Measurements from ENCODE around the gene DUOXA2. TPM values are rescaled to one million over a fixed set of nuclear protein-coding genes. Genes with fewer than 3 reads are reported as not detected.

DUOXA2 gene
- total RNA-seq, 2 experiments from 2014 or later: not detected

DNA sequence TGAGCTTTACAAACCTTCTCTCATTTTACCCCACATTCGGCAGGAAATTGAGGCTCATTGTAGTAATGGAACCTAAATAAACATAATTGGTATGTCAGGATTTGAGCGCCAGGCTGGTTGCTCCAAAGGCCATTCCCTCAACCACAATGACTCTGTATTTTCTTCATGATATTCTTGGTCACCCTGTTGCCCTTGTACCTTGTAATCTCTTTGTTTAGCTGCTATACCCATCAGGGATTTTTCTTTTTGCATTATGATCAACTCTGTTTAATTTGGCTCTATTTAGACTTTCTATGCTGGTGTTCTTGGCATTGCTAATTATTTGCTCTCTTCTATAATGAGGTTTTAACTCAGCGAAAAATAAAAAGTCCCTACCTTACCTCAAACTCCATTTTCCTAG, 30.0 kb upstream of the DUOXA2 start:
- H3K36me3 Mint-ChIP-seq (ENCODE audit: low read depth): no peaks in the 10 kb centered on the region
- H3K27ac Mint-ChIP-seq: no peak overlapping the region
- ATAC-seq (no peak), DNase-seq (no peak)
- peaks cover 15% of the 10 kb centered on the region for H3K27me3 Mint-ChIP-seq
- no peak overlapping the region for H3K4me3 Mint-ChIP-seq
- CTCF ChIA-PET: interaction anchor here (0.6 kb wide), 1 partner anchor 200 kb away, joined by 3 read pairs; no protein-coding TSS in a partner anchor
- no peaks in the 10 kb centered on the region for H3K4me1 Mint-ChIP-seq
- intact Hi-C loops (cut with DNase I, micrococcal nuclease): no loop called here
- H3K9me3 Mint-ChIP-seq (ENCODE audit: low read depth): no peaks in the 10 kb centered on the region
- POLR2A ChIA-PET: interaction anchor here (0.6 kb wide), 1 partner anchor 15 kb away, joined by 9 read pairs; no protein-coding TSS in a partner anchor

DNA sequence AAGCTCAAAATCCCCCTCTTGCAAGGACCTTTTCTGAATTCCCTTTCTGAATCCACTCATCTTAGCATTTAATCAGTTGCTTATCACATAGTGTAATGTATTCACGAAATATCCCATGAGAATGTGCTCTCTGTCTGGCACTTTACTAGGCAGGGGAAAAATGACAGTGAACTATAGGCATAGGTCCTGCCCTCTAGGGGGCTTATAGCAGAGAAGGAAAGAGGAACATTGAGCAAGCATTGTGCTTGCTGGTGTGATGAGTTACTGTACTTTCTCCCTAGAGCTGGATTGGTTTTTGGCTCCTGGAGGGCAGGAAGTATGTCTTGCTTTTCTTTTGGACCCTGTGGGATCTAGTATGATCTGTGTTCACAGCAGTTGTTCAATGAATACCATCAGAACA, 26.6 kb upstream of the DUOXA2 start:
- CTCF ChIA-PET: interaction anchor here (3.1 kb wide), 1 partner anchor 31 kb away, joined by 13 read pairs; no protein-coding TSS in a partner anchor
- Mint-ChIP-seq H3K4me1 (no peaks in the 10 kb centered on the region), H3K4me3 (no peak overlapping the region), H3K27ac (no peak overlapping the region), H3K27me3 (peaks cover 22% of the 10 kb centered on the region), H3K36me3 (ENCODE audit: low read depth) (no peaks in the 10 kb centered on the region), H3K9me3 (ENCODE audit: low read depth) (no peaks in the 10 kb centered on the region)
- POLR2A ChIA-PET: no interaction called here
- no peak for DNase-seq
- intact Hi-C loops (cut with DNase I, micrococcal nuclease): no loop called here
- no peak for ATAC-seq

DNA sequence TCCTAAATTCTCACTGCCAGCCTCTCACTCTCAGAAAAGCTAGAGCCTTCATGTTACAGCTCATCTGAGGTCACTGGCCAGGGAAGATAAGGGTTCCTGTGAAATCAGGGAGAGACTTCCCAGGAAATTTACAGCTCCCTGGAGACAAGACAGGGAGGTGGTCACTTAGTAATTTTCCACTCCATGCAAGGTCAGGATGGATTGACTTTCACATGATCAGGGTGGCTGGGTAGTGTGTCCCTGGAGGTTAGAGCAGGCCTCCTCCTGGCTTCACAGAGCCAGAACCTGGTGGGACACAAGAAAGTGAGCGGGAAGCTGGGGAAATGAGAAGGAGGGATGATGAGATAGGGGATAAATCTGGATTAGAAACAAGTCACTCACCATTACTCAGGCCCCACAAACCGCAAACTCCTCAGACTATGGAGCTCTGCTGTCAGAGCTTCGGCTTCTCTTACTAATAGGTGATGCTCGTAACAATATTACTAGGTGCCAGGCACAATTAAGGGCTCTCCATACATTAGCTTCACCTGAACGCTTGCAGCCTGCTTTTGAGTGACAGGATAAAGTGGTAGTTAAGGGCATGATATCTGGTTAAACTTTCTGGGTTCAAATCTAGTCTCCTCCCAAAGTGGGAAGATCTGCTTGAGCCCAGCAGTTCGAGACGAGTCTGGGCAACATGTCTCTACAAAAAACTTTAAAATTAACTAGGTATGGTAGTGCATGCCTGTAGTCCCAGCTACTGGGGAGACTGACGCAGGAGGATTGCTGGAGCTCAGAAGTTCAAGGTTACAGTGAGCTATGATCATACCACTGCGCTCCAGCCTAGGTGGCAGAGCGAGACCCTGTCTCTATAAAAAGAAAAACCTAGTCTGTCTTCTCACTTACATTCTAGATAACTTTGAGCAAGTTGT, 25.1 kb upstream of the DUOXA2 start:
- DNase-seq: no peak
- H3K36me3 Mint-ChIP-seq (ENCODE audit: low read depth): no peaks in the 10 kb centered on the region
- H3K4me3 Mint-ChIP-seq: no peak overlapping the region
- no peaks in the 10 kb centered on the region for H3K9me3 Mint-ChIP-seq (ENCODE audit: low read depth)
- POLR2A ChIA-PET: no interaction called here
- no peak overlapping the region for H3K27ac Mint-ChIP-seq
- CTCF ChIA-PET: interaction anchor here (3.1 kb wide), 1 partner anchor 29 kb away, joined by 13 read pairs; no protein-coding TSS in a partner anchor
- H3K4me1 Mint-ChIP-seq: no peaks in the 10 kb centered on the region
- intact Hi-C loops (cut with DNase I, micrococcal nuclease): no loop called here
- H3K27me3 Mint-ChIP-seq: peaks cover 20% of the 10 kb centered on the region
- ATAC-seq: no peak

DNA sequence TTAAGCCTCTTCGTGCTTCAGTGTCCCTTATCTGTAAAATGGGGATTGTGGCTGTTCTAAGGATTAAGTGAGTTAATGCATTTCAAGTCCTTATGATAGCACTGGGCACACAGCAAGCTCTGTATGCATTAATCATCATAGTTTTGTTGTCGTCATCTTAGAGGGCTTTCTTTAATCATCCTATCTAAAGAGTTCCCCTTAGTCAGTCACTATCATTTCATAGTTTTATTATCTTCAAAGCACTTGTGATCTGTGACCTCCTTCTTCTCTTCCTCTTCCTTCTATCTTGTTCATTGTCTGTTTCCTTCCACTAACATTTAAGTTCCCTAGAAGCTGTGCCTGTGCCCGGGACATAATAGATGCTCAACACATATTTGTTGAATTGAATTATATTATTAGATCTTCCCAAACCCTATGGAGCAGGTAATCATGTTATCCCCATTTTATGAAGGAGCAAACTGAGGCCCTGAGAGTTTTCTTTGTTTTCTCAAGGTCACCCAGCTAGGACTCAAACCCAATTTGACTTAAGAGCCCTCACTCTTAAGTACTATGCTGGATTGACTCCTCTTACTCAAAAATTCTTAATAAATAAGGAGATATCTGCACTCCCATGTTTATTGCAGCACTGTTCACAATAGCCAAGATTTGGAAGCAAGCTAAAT, 24.3 kb upstream of the DUOXA2 start:
- Mint-ChIP-seq H3K9me3 (ENCODE audit: low read depth) (no peaks in the 10 kb centered on the region), H3K36me3 (ENCODE audit: low read depth) (no peaks in the 10 kb centered on the region), H3K27ac (no peak overlapping the region), H3K4me1 (no peaks in the 10 kb centered on the region), H3K27me3 (peaks cover 17% of the 10 kb centered on the region), H3K4me3 (no peak overlapping the region)
- intact Hi-C loops (cut with DNase I, micrococcal nuclease): no loop called here
- CTCF ChIA-PET: interaction anchor here (3.1 kb wide), 1 partner anchor 28 kb away, joined by 13 read pairs; no protein-coding TSS in a partner anchor
- POLR2A ChIA-PET: no interaction called here
- no peak for ATAC-seq
- DNase-seq: no peak

DNA sequence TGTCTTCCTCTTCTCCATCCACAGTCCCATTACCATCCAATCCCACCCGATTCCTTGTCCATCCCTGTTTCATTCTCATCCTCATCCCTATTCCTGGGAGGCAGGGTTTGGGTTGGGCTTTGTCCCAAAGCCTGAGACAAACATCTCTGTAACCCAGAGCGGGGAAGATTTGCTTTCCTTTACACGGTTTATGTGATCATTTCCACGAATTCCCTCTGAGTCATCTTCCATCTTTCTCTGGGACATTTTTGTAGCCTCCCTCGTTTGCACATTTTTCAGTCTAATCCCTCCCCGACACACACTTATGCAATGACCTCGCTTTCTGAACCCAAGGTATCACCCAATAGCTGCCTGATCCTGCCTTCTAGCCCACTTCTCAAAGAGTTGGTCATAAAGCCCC, 23.0 kb upstream of the DUOXA2 start:
- ChIA-PET CTCF (interaction anchor here (3.0 kb wide), 1 partner anchor 27 kb away, joined by 12 read pairs; no protein-coding TSS in a partner anchor), POLR2A (no interaction called here)
- H3K4me1 Mint-ChIP-seq: no peaks in the 10 kb centered on the region
- DNase-seq (no peak), ATAC-seq (no peak)
- H3K27ac Mint-ChIP-seq: no peak overlapping the region
- H3K9me3 Mint-ChIP-seq (ENCODE audit: low read depth): no peaks in the 10 kb centered on the region
- H3K4me3 Mint-ChIP-seq: no peak overlapping the region
- intact Hi-C loops (cut with DNase I, micrococcal nuclease): no loop called here
- H3K36me3 Mint-ChIP-seq (ENCODE audit: low read depth): no peaks in the 10 kb centered on the region
- peaks cover 16% of the 10 kb centered on the region for H3K27me3 Mint-ChIP-seq

DNA sequence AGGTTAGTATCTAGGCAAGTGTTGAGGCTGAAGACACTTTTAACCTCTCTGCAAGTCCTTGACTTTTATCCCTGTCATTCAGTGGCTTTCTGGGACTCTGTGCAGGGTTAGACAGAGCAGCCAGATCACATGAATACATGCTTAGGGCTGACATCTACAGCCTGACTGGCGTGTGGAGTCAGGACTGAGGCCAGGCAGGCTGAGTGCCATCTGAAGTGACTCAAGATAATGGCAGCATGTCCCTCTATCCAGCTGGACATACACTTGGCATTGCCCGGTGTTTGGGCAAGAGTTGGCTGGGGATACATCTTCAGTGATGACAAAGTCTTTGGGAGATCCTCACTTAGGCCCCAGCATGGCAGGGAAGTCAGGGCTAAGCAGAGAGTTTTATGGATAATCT, 22.6 kb upstream of the DUOXA2 start:
- intact Hi-C loops (cut with DNase I, micrococcal nuclease): no loop called here
- no peak for ATAC-seq
- Mint-ChIP-seq H3K27ac (no peak overlapping the region), H3K27me3 (peaks cover 16% of the 10 kb centered on the region), H3K4me1 (no peaks in the 10 kb centered on the region), H3K9me3 (ENCODE audit: low read depth) (no peaks in the 10 kb centered on the region), H3K4me3 (no peak overlapping the region), H3K36me3 (ENCODE audit: low read depth) (no peaks in the 10 kb centered on the region)
- POLR2A ChIA-PET: no interaction called here
- CTCF ChIA-PET: interaction anchor here (3.0 kb wide), 1 partner anchor 27 kb away, joined by 12 read pairs; no protein-coding TSS in a partner anchor
- no peak for DNase-seq

DNA sequence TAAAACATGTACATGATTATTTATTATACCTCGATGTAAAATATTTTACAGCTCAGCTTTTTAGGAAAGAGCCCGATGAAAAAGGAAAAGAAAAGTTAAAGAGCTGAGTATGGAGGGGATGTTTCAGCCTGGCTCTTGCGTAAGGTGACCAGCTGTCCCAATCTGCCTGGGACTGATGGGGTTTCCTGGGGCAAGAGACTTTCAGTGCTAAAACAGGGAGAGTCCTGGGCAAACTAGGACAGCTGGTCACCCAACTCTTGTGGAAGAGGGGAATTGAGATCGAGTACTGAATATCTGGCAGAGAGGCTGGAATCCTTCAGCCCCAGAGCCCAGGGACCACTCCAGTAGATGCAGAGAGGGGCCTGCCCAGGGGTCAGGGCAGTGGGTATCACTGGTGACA, 21.1 kb upstream of the DUOXA2 start:
- ChIA-PET POLR2A (no interaction called here), CTCF (interaction anchor here (0.7 to 3.0 kb wide), 2 partner anchors 25 to 119 kb away, joined by 3 to 12 read pairs; no protein-coding TSS in a partner anchor)
- DNase-seq: no peak
- H3K36me3 Mint-ChIP-seq (ENCODE audit: low read depth): no peaks in the 10 kb centered on the region
- ATAC-seq: no peak
- no peaks in the 10 kb centered on the region for H3K9me3 Mint-ChIP-seq (ENCODE audit: low read depth)
- H3K27ac Mint-ChIP-seq: no peak overlapping the region
- no peaks in the 10 kb centered on the region for H3K4me1 Mint-ChIP-seq
- no peak overlapping the region for H3K4me3 Mint-ChIP-seq
- intact Hi-C loops (cut with DNase I, micrococcal nuclease): no loop called here
- H3K27me3 Mint-ChIP-seq: peaks cover 9% of the 10 kb centered on the region

DNA sequence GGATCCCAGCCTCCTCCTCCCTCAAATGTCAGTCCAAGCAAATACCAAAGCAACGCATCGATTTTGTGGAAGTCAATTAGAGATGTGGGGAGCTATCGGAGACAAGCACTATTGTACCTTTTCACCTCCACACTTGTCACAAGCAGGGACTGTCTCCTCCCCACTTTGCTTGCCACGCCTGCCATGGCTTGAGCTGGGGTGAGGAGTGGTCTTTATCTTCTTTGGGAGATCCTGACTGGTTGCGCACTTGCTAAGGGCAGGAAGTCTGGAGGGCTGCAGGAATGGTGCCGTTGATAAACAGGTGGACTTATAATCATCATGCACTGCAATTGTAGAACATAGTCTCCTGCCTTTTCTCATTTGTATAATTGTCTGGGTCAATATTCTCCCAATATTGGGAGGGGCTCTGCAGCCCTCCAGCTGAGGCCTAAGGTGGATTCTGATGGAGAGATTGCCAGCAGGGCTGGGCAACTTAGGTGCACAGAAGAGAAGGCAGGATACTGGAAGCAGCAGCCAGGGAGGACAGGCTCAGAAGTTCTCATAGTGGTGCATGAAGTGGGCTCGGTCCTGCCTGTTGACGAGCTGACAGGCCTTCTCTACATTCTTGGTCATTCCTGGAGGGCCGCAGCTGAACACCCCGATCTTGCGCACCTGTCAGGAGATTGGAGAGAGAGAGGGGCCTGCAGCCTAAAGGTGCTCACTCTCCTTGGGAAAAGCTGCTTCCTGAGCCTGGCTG, 20.3 kb upstream of the DUOXA2 start:
- H3K27ac Mint-ChIP-seq: no peak overlapping the region
- H3K4me1 Mint-ChIP-seq: no peaks in the 10 kb centered on the region
- DNase-seq: no peak
- H3K9me3 Mint-ChIP-seq (ENCODE audit: low read depth): no peaks in the 10 kb centered on the region
- CTCF ChIA-PET: interaction anchor here (1.4 kb wide), 1 partner anchor 24 kb away, joined by 5 read pairs; no protein-coding TSS in a partner anchor
- intact Hi-C loops (cut with DNase I, micrococcal nuclease): no loop called here
- no peak overlapping the region for H3K4me3 Mint-ChIP-seq
- POLR2A ChIA-PET: no interaction called here
- no peaks in the 10 kb centered on the region for H3K36me3 Mint-ChIP-seq (ENCODE audit: low read depth)
- ATAC-seq: no peak
- peaks cover 9% of the 10 kb centered on the region for H3K27me3 Mint-ChIP-seq

DNA sequence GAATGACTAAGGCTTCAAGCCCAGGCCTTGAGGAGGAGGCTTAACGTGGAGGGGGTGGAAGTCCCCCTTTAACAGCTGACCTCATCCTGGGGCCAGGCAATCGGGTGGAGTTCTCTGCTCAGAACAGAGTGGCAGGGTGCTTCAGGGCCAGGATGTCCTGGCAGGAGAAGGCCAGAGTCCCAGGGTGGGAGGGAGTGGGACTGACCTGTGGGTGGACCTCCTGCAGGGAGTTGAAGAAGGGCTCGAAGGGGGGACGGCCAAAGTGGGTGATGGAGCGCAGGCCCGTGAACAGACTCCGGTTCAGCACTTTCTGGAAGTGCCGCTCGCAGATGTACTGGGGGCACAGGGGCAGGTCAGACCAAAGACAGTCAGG, 19.8 kb upstream of the DUOXA2 start:
- Mint-ChIP-seq H3K4me3 (no peak overlapping the region), H3K36me3 (ENCODE audit: low read depth) (no peaks in the 10 kb centered on the region), H3K4me1 (no peaks in the 10 kb centered on the region), H3K27ac (no peak overlapping the region), H3K27me3 (peaks cover 7% of the 10 kb centered on the region), H3K9me3 (ENCODE audit: low read depth) (no peaks in the 10 kb centered on the region)
- intact Hi-C loops (cut with DNase I, micrococcal nuclease): no loop called here
- POLR2A ChIA-PET: no interaction called here
- DNase-seq: no peak
- no peak for ATAC-seq
- CTCF ChIA-PET: interaction anchor here (1.4 kb wide), 1 partner anchor 24 kb away, joined by 5 read pairs; no protein-coding TSS in a partner anchor

DNA sequence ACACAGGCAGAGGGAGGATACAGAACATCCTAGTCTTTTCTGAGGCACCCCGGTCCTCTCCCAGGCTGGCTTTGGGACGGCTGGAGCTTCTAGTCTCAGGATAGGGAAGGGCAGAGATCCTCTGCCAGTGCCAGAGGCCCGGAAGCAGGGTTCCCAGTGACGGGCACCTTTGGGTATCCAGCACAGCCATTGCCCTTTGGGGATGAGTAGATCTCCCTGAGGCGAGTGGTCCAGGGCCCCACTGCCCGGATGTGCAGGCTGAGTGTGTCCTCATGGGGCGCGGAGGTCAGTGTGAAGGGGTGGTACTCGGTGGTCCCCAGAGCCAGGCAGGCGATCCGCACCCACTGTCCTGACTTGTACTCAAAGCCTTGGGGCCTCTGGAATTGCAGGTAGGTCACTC, 18.5 kb upstream of the DUOXA2 start:
- Mint-ChIP-seq H3K27ac (no peak overlapping the region), H3K36me3 (ENCODE audit: low read depth) (no peaks in the 10 kb centered on the region), H3K27me3 (peaks cover 7% of the 10 kb centered on the region), H3K9me3 (ENCODE audit: low read depth) (no peaks in the 10 kb centered on the region), H3K4me1 (no peaks in the 10 kb centered on the region), H3K4me3 (no peak overlapping the region)
- no peak for DNase-seq
- ChIA-PET POLR2A (no interaction called here), CTCF (interaction anchor here (1.4 kb wide), 1 partner anchor 23 kb away, joined by 5 read pairs; no protein-coding TSS in a partner anchor)
- intact Hi-C loops (cut with DNase I, micrococcal nuclease): no loop called here
- no peak for ATAC-seq

DNA sequence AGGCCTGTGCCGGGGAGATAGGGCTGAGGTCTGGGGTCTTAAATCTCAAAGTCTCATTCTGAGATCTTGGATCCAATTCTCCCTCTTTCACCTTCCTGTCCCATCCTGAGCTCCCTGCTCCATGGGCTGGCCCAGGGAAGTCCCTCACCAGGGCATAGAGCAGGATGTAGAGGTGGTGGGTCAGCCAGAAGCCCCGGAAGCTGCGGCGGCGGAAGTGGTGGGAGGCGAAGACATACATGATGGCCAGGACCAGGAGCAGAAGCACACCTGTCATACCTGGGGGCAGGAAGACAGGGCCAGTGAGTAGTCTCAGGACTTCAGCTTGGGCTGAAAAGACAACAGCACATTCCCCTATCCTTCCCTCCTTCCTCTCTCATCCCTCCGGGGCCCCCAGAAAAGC, 16.7 kb upstream of the DUOXA2 start:
- intact Hi-C loops (cut with DNase I, micrococcal nuclease): no loop called here
- no peaks in the 10 kb centered on the region for H3K9me3 Mint-ChIP-seq (ENCODE audit: low read depth)
- ATAC-seq: no peak
- H3K27ac Mint-ChIP-seq: no peak overlapping the region
- no peaks in the 10 kb centered on the region for H3K36me3 Mint-ChIP-seq (ENCODE audit: low read depth)
- no peak overlapping the region for H3K4me3 Mint-ChIP-seq
- no peaks in the 10 kb centered on the region for H3K4me1 Mint-ChIP-seq
- no peaks in the 10 kb centered on the region for H3K27me3 Mint-ChIP-seq
- POLR2A ChIA-PET: no interaction called here
- CTCF ChIA-PET: interaction anchor here (0.6 to 1.6 kb wide), 3 partner anchors 20 to 115 kb away, joined by 3 to 5 read pairs (median 3); no protein-coding TSS in a partner anchor
- no peak for DNase-seq

Measured in activated CD4-positive, alpha-beta T cell treated with anti-CD3 and anti-CD28 coated beads for 36 hours (primary cell).